Measurements from ENCODE around the gene RBM43. TPM values are rescaled to one million over a fixed set of nuclear protein-coding genes. Genes with fewer than 3 reads are reported as not detected.

RBM43 gene
- total RNA-seq, 1 experiment from 2014 or later, result 1.8 TPM

DNA sequence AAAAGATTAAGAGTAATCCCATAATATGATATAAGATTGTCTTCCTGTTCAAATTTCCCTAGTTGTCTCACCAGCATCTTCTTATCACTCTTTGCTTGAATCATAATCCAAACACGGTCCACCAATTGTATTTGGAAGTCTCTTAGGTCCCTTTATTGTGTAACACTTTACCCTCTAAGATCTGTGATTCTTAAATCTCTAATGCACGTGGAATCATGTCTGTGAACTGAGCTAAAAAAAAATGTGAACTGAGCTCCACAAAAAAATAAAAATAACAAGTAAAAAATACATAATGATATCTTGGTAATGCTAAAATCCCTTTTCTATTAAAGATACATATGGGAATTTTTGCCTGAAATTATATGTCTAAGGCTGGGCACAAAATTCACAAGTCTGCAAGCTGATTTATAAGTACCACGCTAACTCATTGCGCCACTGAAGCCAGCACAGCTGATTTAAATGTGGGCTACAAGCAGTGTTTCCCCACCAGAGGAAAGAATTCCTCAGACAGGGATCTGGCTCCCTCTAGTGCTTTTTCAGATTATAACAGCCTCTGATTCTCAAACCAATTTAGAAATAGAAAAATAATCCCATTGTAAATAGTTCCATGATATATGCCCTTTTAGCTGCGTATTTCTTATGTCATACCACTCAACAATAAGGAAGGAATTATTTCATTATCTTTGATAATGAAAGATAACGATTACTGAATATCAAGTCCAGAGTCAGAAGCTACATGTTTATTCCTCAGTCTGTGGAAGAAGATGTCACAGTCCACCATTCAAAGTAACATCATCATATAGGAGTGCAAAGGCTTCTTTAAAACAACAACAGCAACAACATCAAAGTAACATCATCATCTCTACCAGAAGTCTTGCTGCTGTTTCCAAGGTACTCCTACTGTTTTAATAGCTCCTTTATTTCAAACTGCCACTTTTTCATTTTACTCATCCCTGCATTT lies 22.9 kb downstream of the RBM43 start:
- H4K8ac ChIP-seq (replicated peaks; ENCODE audit: insufficient read length, low read depth, low read length), result no peak overlapping the region
- H3K4me3 Mint-ChIP-seq, result no peak overlapping the region
- no peak overlapping the region for H2BK15ac ChIP-seq (ENCODE audit: low read depth, low read length)
- H3K14ac ChIP-seq (ENCODE audit: insufficient read depth, low read length), result no peak overlapping the region
- H3K23me2 ChIP-seq (ENCODE audit: insufficient read length, low read depth, low read length, poor library complexity, severe bottlenecking), result no peaks in the 10 kb centered on the region
- no peak overlapping the region for H3K9ac ChIP-seq (ENCODE audit: extremely low read depth, insufficient read length, low read length)
- no peak overlapping the region for H2BK20ac ChIP-seq (ENCODE audit: low read depth, low read length, poor library complexity, severe bottlenecking)
- no peak overlapping the region for H2BK120ac ChIP-seq (ENCODE audit: low read depth, low read length, poor library complexity, severe bottlenecking)
- no peak overlapping the region for H4K91ac ChIP-seq (ENCODE audit: insufficient read length, low read depth, low read length)
- no CpG with 5 or more reads among the region's 6 CpGs for WGBS (ENCODE audit: extremely low coverage, insufficient read length, low lambda C conversion rate)
- H3T11ph ChIP-seq (ENCODE audit: low read length), result no peak overlapping the region
- H3K79me2 ChIP-seq (ENCODE audit: insufficient read depth, low read length), result no peaks in the 10 kb centered on the region
- no peak overlapping the region for H2BK12ac ChIP-seq (ENCODE audit: insufficient read length, low read depth, low read length)
- peak; percentile 49 for DNase-seq
- H3K36me3 Mint-ChIP-seq (ENCODE audit: insufficient read depth in 1 of 3, low read depth in 3 of 3), result no peaks in the 10 kb centered on the region
- H4K5ac ChIP-seq (ENCODE audit: insufficient read length, low read depth, low read length), result no peak overlapping the region
- H2BK5ac ChIP-seq (ENCODE audit: insufficient read length, low read length), result no peak overlapping the region
- H3K9me3 ChIP-seq (ENCODE audit: control insufficient read depth, low read depth, low read length), result no peaks in the 10 kb centered on the region
- H3K18ac ChIP-seq (ENCODE audit: insufficient read length, low read depth, low read length), result no peak overlapping the region
- H2AFZ ChIP-seq (ENCODE audit: low read length), result no peak overlapping the region
- H2AK5ac ChIP-seq (ENCODE audit: insufficient read length, low read length), result no peak overlapping the region
- H3K27ac ChIP-seq (ENCODE audit: insufficient read length, low read depth, low read length), result no peak overlapping the region
- H3K4me1 ChIP-seq (ENCODE audit: insufficient read depth, low read length), result no peaks in the 10 kb centered on the region
- H3K79me1 ChIP-seq (ENCODE audit: insufficient read depth, low read depth, low read length, poor library complexity, severe bottlenecking), result no peaks in the 10 kb centered on the region
- H3K56ac ChIP-seq (ENCODE audit: insufficient read length, low read depth, low read length), result no peak overlapping the region
- H3K4me1 Mint-ChIP-seq, result peaks cover 4 to 13% of the 10 kb centered on the region in 2 experiments; a peak in 2 of 4 replicates
- H3K4me2 ChIP-seq (ENCODE audit: insufficient read depth, insufficient read length, low read length), result no peak overlapping the region
- no peak overlapping the region for H3K4ac ChIP-seq (ENCODE audit: low read depth, low read length)
- H3K27me3 ChIP-seq (ENCODE audit: insufficient read depth, low read length), result no peaks in the 10 kb centered on the region
- TF ChIP-seq, protein P1, sequence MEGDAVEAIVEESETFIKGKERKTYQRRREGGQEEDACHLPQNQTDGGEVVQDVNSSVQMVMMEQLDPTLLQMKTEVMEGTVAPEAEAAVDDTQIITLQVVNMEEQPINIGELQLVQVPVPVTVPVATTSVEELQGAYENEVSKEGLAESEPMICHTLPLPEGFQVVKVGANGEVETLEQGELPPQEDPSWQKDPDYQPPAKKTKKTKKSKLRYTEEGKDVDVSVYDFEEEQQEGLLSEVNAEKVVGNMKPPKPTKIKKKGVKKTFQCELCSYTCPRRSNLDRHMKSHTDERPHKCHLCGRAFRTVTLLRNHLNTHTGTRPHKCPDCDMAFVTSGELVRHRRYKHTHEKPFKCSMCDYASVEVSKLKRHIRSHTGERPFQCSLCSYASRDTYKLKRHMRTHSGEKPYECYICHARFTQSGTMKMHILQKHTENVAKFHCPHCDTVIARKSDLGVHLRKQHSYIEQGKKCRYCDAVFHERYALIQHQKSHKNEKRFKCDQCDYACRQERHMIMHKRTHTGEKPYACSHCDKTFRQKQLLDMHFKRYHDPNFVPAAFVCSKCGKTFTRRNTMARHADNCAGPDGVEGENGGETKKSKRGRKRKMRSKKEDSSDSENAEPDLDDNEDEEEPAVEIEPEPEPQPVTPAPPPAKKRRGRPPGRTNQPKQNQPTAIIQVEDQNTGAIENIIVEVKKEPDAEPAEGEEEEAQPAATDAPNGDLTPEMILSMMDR (conservative IDR thresholded peaks at IDR 0.05), result peak; percentile 96
- no peaks in the 10 kb centered on the region for H4K20me1 ChIP-seq (ENCODE audit: control insufficient read depth, insufficient read depth, insufficient read length)
- no peak overlapping the region for H3K23ac ChIP-seq (ENCODE audit: insufficient read length, low read depth, low read length)
- no peaks in the 10 kb centered on the region for H3K9me3 Mint-ChIP-seq
- no peaks in the 10 kb centered on the region for H3K27me3 Mint-ChIP-seq (ENCODE audit: low read depth)
- no peak overlapping the region for H3K27ac Mint-ChIP-seq
